ENCODE results near the gene SCNN1B.

Gene SCNN1B

GRCh38 chr16:23323224-23324030, 21.3 kb downstream of the SCNN1B start:
- no peak for DNase-seq

- DNase-seq = peak; percentile 17
These were observed 22.6 kb downstream of the SCNN1B start for GRCh38 chr16:23324727-23325126.

DNA sequence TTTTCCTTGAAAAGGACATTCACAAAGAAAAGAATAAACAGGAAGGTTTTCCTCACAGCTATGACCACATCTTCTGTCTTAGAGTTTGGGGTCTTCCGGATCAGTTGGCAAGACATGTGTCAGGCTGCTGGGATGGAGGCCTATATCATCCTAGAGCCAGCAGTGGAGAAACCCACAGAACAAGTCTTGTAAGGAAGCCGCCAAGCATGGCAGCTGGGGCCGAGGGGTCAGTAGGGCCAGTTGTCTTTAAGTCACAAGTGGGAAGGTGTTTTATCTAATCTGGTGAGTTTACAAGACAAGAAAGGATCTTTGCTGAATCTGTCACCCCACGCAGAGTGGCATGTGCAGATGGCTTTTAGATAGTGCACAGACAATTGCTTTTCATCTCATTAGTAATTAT, 25.7 kb downstream of the SCNN1B start:
- DNase-seq = no peak

DNA sequence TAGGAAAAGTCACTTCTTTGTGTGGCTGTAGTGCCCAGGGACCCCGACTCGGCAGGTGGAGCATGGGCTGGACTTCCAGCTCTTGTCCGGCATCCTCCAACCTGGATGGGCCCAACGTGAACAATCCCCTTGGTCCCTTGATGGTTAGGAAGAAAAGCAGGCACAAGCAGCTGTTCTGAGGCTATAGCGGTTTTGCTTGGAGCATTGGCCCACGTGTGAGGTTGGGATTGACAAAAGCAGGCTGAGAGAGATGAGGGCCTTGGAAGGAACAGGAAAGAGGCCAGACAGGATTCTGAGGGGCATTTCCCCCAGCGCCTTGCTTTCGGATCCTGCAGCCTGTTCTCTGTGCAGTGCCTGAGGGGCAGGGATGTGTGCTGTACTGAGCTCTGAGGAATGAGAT, 28.1 kb downstream of the SCNN1B start:
- no peak for DNase-seq

- DNase-seq = no peak
These were observed 28.6 kb downstream of the SCNN1B start for GRCh38 chr16:23330583-23331249.

- no peak for DNase-seq
These were observed 31.0 kb downstream of the SCNN1B start for GRCh38 chr16:23333034-23333579.

DNA sequence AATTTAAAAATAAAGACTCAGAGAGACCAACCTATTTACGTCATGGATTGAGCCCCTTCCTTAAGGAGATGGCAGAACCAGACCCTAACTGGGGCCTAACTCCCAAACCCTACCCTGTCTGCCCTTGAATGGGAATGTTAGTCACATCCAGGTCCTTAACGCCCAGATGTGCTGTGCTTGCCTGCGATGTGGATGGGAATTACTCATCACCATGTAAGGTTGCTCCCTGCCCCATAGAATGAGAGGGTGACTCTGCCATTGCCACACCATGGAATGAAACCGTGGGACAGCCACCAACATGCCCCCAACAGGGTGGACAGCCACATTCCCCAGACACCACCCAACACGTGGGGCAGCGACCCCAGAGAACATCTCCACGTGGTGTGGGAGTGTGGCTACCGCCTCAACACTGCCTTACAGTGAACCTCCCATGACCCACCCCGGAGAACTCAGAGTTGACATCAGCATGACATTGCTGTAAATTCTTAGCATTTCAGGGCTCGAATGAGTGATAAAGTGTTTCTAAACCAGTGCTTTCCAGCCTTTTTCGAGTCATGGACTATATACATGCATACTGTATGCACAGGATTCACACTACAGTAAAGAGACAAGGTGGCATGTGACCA, 31.8 kb downstream of the SCNN1B start:
- no peak for DNase-seq

DNA sequence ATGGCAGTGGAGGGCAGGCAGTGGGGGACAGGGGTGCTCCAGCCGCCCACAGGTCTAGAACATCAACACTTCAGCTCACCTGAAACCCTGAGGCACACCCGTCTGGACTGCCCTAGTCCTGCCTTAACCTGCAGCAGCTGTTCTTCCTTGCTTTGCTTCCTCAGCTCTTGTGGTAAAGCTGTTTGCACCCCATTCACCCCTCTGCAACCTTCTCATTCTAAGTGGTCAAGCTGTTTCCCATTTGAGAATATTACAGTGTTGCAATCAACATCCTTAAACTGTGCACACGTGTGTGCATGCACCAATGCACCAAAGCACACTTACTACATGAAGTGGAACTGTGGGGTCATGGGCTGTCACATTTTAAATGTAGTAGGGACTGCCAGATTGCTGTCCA, 32.4 kb downstream of the SCNN1B start:
- no peak for DNase-seq

GRCh38 chr16:23334950-23335349, 32.8 kb downstream of the SCNN1B start:
- DNase-seq = no peak

DNA sequence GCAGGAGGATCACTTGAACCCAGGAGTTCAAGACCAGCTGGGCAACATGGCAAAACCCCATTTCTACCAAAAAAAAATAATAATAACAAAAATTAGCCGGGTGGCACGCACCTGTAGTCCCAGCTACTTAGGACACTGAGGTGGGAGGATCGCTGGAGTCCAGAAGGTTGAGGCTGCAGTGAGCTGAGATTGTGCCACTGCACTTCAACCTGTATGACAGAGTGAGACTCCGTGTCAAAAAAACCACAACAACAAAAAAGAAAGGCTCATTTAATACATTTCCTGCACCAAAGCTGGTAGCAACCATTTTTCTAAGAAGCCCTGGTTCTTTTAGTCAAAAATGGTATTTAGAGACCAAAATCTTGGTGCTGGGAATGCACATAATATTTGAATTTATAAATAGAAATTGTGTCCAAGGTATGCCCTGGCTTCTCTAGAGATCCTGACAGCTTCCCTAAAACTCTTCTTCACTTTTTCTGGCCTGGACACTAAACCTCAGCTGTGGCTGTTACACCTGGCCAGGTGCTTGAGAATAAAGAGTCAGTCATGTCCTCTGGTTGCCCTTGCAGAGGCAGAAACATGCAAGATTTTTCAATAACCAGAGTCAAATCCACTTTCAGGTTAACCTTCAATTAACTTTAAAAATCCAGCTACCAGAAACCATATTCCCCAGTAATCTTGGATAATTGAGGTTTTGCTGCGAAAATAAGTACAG, 35.9 kb downstream of the SCNN1B start:
- DNase-seq = no peak

GRCh38 chr16:23339787-23340186, 37.7 kb downstream of the SCNN1B start:
- no peak for DNase-seq

GRCh38 chr16:23342083-23342640, 40.1 kb downstream of the SCNN1B start:
- DNase-seq = no peak

GRCh38 chr16:23343643-23344612, 41.8 kb downstream of the SCNN1B start:
- DNase-seq = no peak

GRCh38 chr16:23345237-23345636, 43.1 kb downstream of the SCNN1B start:
- no peak for DNase-seq

GRCh38 chr16:23348579-23349469, 46.7 kb downstream of the SCNN1B start:
- no peak for DNase-seq

DNA sequence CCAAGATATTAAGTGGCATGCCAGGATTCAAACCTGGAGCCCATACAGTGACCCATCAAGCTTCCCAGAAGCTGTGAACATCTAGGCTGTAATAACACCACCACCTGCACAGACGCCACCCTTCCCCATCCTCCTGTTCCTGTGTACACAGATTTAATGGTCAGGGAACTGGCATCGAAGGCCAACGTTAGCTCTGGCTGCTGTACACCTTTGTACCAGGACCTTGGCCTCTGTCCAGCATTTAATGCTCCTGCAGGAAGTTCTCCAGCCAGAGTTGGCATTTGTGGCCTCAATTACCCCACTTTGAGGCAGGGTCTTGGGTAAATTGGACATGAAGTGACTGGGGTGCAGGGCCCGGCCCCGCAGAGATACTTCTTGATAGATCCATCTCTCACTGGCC, 49.3 kb downstream of the SCNN1B start:
- no peak for DNase-seq

DNA sequence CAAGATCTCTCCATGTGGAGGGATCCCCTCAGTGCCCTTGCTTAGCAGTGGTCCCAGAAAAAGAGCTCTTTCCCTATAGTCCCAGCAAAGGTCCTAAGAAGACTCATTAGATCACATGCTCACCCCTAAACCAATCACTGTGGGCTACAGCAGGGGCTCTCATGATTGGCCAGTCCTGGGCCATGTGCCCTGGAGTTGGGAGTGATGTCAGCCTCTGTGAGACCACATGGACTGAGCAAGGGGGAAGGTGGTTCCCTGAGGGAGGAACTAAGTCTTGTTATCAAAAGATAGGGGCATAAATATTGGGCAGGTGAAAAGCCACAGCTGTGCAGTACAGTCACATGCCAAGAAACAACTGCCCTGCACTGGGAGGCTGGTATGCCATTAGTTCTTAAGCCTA, 51.3 kb downstream of the SCNN1B start:
- no peak for DNase-seq

DNA sequence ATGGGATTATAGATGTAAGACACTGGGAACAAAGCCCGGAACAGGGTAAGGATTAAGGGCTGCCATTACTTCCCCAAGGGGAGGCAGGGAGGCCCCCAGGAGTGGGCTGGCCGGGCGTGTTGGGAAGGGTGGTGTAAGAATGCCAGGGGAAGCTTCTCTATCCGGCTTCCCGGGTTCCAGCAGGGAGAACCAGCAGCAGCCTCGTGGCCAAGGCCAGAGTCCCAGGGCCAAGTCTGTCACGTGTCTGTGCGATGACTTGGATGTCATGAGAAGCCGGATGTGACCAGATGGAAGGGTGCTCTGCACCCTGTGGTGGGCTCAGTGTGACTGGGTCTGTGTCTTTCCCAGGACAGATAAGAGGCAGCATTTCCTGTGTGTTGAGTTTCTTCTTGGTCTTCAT, 52.1 kb downstream of the SCNN1B start:
- DNase-seq = no peak

DNA sequence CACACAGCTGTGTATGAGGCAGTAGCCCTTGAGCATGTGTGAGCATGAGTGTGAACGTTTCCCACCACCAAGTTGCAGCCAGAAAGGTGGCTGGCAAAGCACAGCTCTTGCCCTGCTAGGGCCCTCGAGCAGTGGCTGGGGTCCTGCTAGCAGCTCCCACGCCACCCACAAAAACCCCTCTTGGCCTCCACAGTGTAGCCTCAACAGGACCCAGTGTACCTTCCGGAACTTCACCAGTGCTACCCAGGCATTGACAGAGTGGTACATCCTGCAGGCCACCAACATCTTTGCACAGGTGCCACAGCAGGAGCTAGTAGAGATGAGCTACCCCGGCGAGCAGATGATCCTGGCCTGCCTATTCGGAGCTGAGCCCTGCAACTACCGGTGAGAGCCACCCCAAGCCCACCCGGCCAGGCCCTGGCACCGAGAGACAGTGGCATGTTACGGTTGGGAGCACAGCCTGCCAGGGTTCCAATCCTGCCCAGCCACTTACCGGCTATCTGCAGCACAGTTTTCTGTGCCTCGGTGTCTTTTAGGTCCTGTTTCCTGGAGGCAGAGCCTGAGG, 53.1 kb downstream of the SCNN1B start:
- no peak for DNase-seq

DNA sequence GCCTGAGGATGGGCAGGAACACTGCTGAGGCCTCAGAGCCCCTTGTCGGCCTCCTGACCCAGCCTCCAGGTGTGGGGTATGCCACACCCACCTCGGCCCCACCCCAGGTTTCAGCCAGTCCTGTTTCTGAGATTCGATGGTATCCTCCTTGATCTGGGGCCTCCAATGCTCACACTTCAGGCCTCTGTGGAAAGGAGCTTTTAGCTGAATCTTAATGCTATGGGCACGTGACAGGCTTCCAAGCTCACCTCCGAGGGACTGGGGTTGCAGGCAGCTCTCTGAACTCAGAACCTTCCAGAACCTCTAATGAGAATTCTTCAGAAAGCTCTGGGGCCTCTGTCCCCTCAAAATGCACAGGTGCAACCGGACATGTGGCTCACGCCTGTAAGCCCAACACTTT, 54.8 kb downstream of the SCNN1B start:
- DNase-seq = no peak
